GM12878 (cell line): ENCODE measurements around the gene MBOAT1. TPM values are rescaled to one million over a fixed set of nuclear protein-coding genes. Genes with fewer than 3 reads are reported as not detected.

Experiments
- ATAC-seq: fragments of 200-7000 bp; cut with Tn5 transposase; 3 replicates; pipeline ENCODE4 v1.9.1; 2020; ENCODE audit warnings: mild to moderate bottlenecking, moderate library complexity
- BruUV-seq: library from RNA; stranded (reverse); fragments of 400-500 nt; replicated peaks from 2 replicates; lab custom pipeline; 2021; lab: Mats Ljungman, UMichigan
- CTCF ChIA-PET: fragments of 300-600 bp; sonication (Branson Sonifier 250); formaldehyde crosslinking; extraction: SDS; loops from one replicate; lab custom pipeline; 2021; ENCODE audit warnings: inconsistent platforms; lab: Yijun Ruan, JAX
- POLR2A ChIA-PET: fragments of 350-600 bp; formaldehyde crosslinking; extraction: SDS; loops from one replicate; lab custom pipeline; 2021; ENCODE audit warnings: inconsistent platforms; lab: Charles Lee
- RAD21 ChIA-PET: fragments of 300-600 bp; sonication (Branson Sonifier 250); formaldehyde crosslinking; loops from one replicate; lab custom pipeline; 2023; ENCODE audit warnings: antibody characterized with exemption; ENCODE audit not compliant: unreplicated experiment; lab: Charles Lee
- SMC1A ChIA-PET: fragments of 300-600 bp; sonication (Branson Sonifier 250); formaldehyde crosslinking; loops from one replicate; lab custom pipeline; 2023; ENCODE audit not compliant: unreplicated experiment, uncharacterized antibody; lab: Charles Lee
- DNase-seq: peaks from one replicate; pipeline ENCODE4 v3.0.0-alpha.2; 2011; ENCODE audit warnings: low read depth, low spot score
- FAIRE-seq: peaks from 3 replicates; lab custom pipeline; 2011; peaks lifted over from hg19 to GRCh38; lab: Jason Lieb, UNC
- H2AFZ ChIP-seq: 2 replicates; pipeline ENCODE4 v1.6.0; 2011; ENCODE audit warnings: low read depth, low read length, control low read depth; ENCODE audit not compliant: control insufficient read depth
- H3K27ac ChIP-seq: 2 replicates; pipeline ENCODE4 v1.5.1; 2011; ENCODE audit warnings: control low read depth; ENCODE audit not compliant: control insufficient read depth, insufficient read depth
- H3K27me3 ChIP-seq, 2 experiments: replicated peaks in 1 of 2; 2 replicates each; pipeline versions ENCODE4 v1.6.0 to v1.6.1; 2011; ENCODE audit warnings: low read length in 1 of 2; ENCODE audit not compliant: control insufficient read depth in 2 of 2, insufficient read depth in 2 of 2
- H3K36me3 ChIP-seq, 2 experiments: 2 replicates each; pipeline ENCODE4 v1.5.1; 2011; ENCODE audit warnings: low read length in 1 of 2; ENCODE audit not compliant: control insufficient read depth in 2 of 2, insufficient read depth in 2 of 2
- H3K4me1 ChIP-seq: 2 replicates; pipeline ENCODE4 v1.6.1; 2011; ENCODE audit warnings: mild to moderate bottlenecking, low read length, moderate library complexity, mixed read lengths; ENCODE audit not compliant: control insufficient read depth, insufficient read depth
- H3K4me2 ChIP-seq: 2 replicates; pipeline ENCODE4 v1.6.0; 2011; ENCODE audit warnings: control low read depth; ENCODE audit not compliant: control insufficient read depth, insufficient read depth
- H3K4me3 ChIP-seq: fragments of 200-600 bp; sonication (generic); 2 replicates; pipeline ENCODE4 v1.5.1; 2016
- H3K79me2 ChIP-seq: 2 replicates; pipeline ENCODE4 v1.6.0; 2011; ENCODE audit warnings: low read length; ENCODE audit not compliant: control insufficient read depth, insufficient read depth
- H3K9ac ChIP-seq: 2 replicates; pipeline ENCODE4 v1.8.0; 2011; ENCODE audit warnings: low read length, control low read depth, mixed read lengths; ENCODE audit not compliant: control insufficient read depth, insufficient read depth
- H3K9me3 ChIP-seq: replicated peaks from 3 replicates; pipeline ENCODE4 v1.5.1; 2011; ENCODE audit warnings: mild to moderate bottlenecking, low read length; ENCODE audit not compliant: control insufficient read depth, insufficient read depth
- H4K20me1 ChIP-seq: 2 replicates; pipeline ENCODE4 v1.6.0; 2011; ENCODE audit not compliant: control insufficient read depth, insufficient read depth
- CREM ChIP-seq: IDR thresholded peaks from 2 replicates; pipeline ENCODE4 v1.6.1; 2014; ENCODE audit warnings: antibody characterized with exemption, low read depth
- EGR1 ChIP-seq, 2 experiments: IDR thresholded peaks; 1 replicate in 1 of 2; 2 replicates in 1 of 2; pipeline ENCODE4 v1.6.1; 2011 to 2012; ENCODE audit warnings: low read depth in 2 of 2, low read length in 2 of 2, borderline replicate concordance in 1 of 2, mild to moderate bottlenecking in 1 of 2, moderate library complexity in 1 of 2
- ETV6 ChIP-seq, 2 experiments: fragments of 450-650 bp in 1 of 2; IDR thresholded peaks in 1 of 2; conservative IDR thresholded peaks in 1 of 2; 2 replicates each; pipeline ENCODE4 v1.6.1; 2014; ENCODE audit warnings: antibody characterized with exemption in 1 of 2, borderline replicate concordance in 1 of 2, low read depth in 1 of 2, mild to moderate bottlenecking in 1 of 2, moderate library complexity in 1 of 2
- HDAC6 ChIP-seq: fragments of 200-600 bp; sonication (generic); IDR thresholded peaks from one replicate; pipeline ENCODE4 v1.8.0; 2017; ENCODE audit warnings: antibody characterized with exemption; ENCODE audit not compliant: unreplicated experiment
- MXI1 ChIP-seq: fragments of 150-350 bp; IDR thresholded peaks from 2 replicates; pipeline ENCODE4 v1.6.1; 2011; ENCODE audit warnings: low read depth, mild to moderate bottlenecking, inconsistent platforms, low read length, improper control_type of control experiment
- RAD21 ChIP-seq: IDR thresholded peaks from 2 replicates; pipeline ENCODE4 v1.6.1; 2011; ENCODE audit warnings: mild to moderate bottlenecking, low read depth, low read length, moderate library complexity; ENCODE audit not compliant: insufficient read depth
- SIX5 ChIP-seq: IDR thresholded peaks from 2 replicates; pipeline ENCODE4 v1.6.1; 2011; ENCODE audit warnings: mild to moderate bottlenecking, low read depth, low read length, moderate library complexity; ENCODE audit not compliant: severe bottlenecking
- SMAD5 ChIP-seq: IDR thresholded peaks from 2 replicates; pipeline ENCODE4 v1.6.1; 2016; ENCODE audit warnings: antibody characterized with exemption, low read depth
- STAT3 ChIP-seq: IDR thresholded peaks from 2 replicates; pipeline ENCODE4 v1.6.1; 2011; ENCODE audit warnings: low read depth, low read length, improper control_type of control experiment
- TCF7 ChIP-seq: IDR thresholded peaks from 2 replicates; pipeline ENCODE4 v1.6.1; 2014; ENCODE audit warnings: antibody characterized with exemption, borderline replicate concordance
- YY1 ChIP-seq: IDR thresholded peaks from 2 replicates; pipeline ENCODE4 v1.6.1; 2011; ENCODE audit warnings: low read depth, mild to moderate bottlenecking, low read length
- WGBS: methylation state at CpG from one replicate; pipeline ENCODE4 v1.1.6; 2016; ENCODE audit warnings: low lambda C conversion rate; ENCODE audit not compliant: insufficient replicate concordance, insufficient coverage; ENCODE audit errors: missing lambda C conversion rate; 5-methylcytosine and 5-hydroxymethylcytosine counted together
- in situ Hi-C: fragments of 300-500 bp; cut with MboI; formaldehyde crosslinking; loops from 9 replicates; pipeline ENCODE4 v1.14.3; 2018; ENCODE audit warnings: mixed read lengths
- intact Hi-C: fragments of 100-400 bp; cut with micrococcal nuclease; formaldehyde crosslinking; loops from one replicate; pipeline ENCODE4 v1.14.2; 2022; ENCODE audit not compliant: unreplicated experiment
- polyA plus RNA-seq, 11 experiments: library from polyadenylated mRNA; depleted of rRNA in 4 of 11; unstranded in 6 of 11; stranded (reverse) in 5 of 11; fragments of >200 nt; fragmentation: Nextera tagmentation in 4 of 11; fragmentation: Illumina TruSeq in 1 of 11; extraction: Ambion mirVana in 4 of 11; extraction: Trizol in 1 of 11; gene quantifications; 1 replicate in 1 of 11; 2 replicates in 10 of 11; pipeline versions ENCODE4 v1.2.1 to v1.2.3, GENCODE V29; 2011 to 2016; ENCODE audit warnings: inconsistent platforms in 2 of 11, missing spikeins in 2 of 11, low read depth in 1 of 11
- total RNA-seq, 4 experiments: library from RNA; depleted of rRNA in 3 of 4; stranded (reverse); fragments of >200 nt in 3 of 4; fragmentation: Illumina TruSeq in 1 of 4; extraction: Trizol in 1 of 4; gene quantifications; 2 replicates each; pipeline versions ENCODE4 v1.2.1 to v1.2.3, GENCODE V29; 2013 to 2021
- TF ChIP-seq, protein P1 (sequence below): fragments of 450-650 bp; IDR thresholded peaks from 2 replicates; pipeline ENCODE4 v1.6.1; 2017; ENCODE audit warnings: mild to moderate bottlenecking, moderate library complexity
- TF ChIP-seq, protein P2 (sequence below): IDR thresholded peaks from 2 replicates; pipeline ENCODE4 v1.6.1; 2011; ENCODE audit warnings: low read depth, mild to moderate bottlenecking, low read length, moderate library complexity, borderline replicate concordance; ENCODE audit errors: extremely low read depth

Gene MBOAT1
- total and polyA plus RNA-seq, 10 of the 15 experiments (the other 5 are each of a cell fraction or from before 2014, with no cell fraction given): 0.39 to 21.0 (median 11.6) TPM

DNA sequence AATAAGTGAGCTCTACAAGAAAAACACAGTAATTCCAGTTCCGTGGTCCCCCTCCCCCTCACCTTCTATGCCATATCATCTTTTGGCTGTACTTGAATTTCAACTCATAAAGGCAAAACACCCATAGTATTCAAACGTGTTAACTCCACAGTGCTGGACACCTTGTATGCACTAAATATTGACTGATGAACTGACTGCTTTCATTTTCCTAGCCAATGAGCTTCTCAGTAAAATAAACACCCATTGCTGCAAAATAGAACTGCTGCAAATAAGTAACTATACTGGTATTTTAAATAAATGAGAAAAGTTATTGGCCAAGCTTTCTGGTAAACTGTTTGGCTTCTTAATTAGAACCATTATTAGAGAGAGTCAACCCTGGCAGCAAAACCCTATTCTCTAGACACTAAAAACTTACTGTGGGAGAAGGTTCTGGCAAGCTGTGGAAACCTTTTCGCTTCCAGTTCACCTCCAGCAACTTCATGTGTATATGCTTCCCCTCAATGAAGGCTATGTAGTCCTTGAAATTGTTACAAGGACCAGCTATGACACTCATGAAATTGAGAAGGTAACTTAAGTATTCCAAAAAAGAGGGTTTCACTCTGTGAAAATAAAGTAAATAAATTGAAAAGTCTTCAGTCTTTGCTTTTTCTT is 86.0 kb downstream of the MBOAT1 start:
- no peaks in the 10 kb centered on the region for H3K9me3 ChIP-seq
- no peak overlapping the region for H3K4me2 ChIP-seq
- TF ChIP-seq STAT3 (no peak), CREM (no peak), SMAD5 (no peak), YY1 (no peak), RAD21 (no peak), ETV6 (conservative IDR thresholded peaks at IDR 0.05 in 1 of 2, IDR thresholded peaks at IDR 0.05 in 1 of 2; ENCODE audit: borderline replicate concordance in 1 of 2, low read depth in 1 of 2) (no peak), HDAC6 (no peak), MXI1 (no peak), SIX5 (no peak), TCF7 (no peak), EGR1 (IDR thresholded peaks at IDR 0.05; ENCODE audit: borderline replicate concordance in 1 of 2, low read depth in 2 of 2, low read length in 2 of 2) (no peak)
- TF ChIP-seq, protein P1, sequence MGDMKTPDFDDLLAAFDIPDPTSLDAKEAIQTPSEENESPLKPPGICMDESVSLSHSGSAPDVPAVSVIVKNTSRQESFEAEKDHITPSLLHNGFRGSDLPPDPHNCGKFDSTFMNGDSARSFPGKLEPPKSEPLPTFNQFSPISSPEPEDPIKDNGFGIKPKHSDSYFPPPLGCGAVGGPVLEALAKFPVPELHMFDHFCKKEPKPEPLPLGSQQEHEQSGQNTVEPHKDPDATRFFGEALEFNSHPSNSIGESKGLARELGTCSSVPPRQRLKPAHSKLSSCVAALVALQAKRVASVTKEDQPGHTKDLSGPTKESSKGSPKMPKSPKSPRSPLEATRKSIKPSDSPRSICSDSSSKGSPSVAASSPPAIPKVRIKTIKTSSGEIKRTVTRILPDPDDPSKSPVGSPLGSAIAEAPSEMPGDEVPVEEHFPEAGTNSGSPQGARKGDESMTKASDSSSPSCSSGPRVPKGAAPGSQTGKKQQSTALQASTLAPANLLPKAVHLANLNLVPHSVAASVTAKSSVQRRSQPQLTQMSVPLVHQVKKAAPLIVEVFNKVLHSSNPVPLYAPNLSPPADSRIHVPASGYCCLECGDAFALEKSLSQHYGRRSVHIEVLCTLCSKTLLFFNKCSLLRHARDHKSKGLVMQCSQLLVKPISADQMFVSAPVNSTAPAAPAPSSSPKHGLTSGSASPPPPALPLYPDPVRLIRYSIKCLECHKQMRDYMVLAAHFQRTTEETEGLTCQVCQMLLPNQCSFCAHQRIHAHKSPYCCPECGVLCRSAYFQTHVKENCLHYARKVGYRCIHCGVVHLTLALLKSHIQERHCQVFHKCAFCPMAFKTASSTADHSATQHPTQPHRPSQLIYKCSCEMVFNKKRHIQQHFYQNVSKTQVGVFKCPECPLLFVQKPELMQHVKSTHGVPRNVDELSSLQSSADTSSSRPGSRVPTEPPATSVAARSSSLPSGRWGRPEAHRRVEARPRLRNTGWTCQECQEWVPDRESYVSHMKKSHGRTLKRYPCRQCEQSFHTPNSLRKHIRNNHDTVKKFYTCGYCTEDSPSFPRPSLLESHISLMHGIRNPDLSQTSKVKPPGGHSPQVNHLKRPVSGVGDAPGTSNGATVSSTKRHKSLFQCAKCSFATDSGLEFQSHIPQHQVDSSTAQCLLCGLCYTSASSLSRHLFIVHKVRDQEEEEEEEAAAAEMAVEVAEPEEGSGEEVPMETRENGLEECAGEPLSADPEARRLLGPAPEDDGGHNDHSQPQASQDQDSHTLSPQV: no peak
- TF ChIP-seq, protein P2, sequence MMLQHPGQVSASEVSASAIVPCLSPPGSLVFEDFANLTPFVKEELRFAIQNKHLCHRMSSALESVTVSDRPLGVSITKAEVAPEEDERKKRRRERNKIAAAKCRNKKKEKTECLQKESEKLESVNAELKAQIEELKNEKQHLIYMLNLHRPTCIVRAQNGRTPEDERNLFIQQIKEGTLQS: no peak
- FAIRE-seq (no peak), DNase-seq (no peak), ATAC-seq (no peak)
- intact Hi-C loops (loop anchor here (1.0 to 5.0 kb wide), 2 partner anchors 34 to 86 kb away; partner anchors contain the start of gene MBOAT1), in situ Hi-C loops (no loop called here)
- CTCF ChIA-PET: interaction anchor here (0.5 to 4.9 kb wide), 39 partner anchors 9 to 1101 kb away, joined by 3 to 82 read pairs (median 7); partner anchors contain the start of gene MBOAT1
- no peaks in the 10 kb centered on the region for H3K27me3 ChIP-seq
- POLR2A ChIA-PET: interaction anchor here (1.4 kb wide), 1 partner anchor 21 kb away, joined by 4 read pairs; no protein-coding TSS in a partner anchor
- SMC1A ChIA-PET: interaction anchor here (0.9 to 4.3 kb wide), 17 partner anchors 8 to 145 kb away, joined by 3 to 20 read pairs (median 7); partner anchors contain the start of gene MBOAT1
- no peaks in the 10 kb centered on the region for H3K4me1 ChIP-seq
- 64% methylated on average over 3 of the region's 3 CpGs for WGBS
- no peak overlapping the region for H2AFZ ChIP-seq
- no peak overlapping the region for H3K9ac ChIP-seq
- RAD21 ChIA-PET: interaction anchor here (0.7 to 2.7 kb wide), 7 partner anchors 27 to 1531 kb away, joined by 3 to 16 read pairs (median 5); partner anchors contain the start of gene MBOAT1
- no TSS peak for BruUV-seq
- no peak overlapping the region for H3K4me3 ChIP-seq
- H3K27ac ChIP-seq: no peak overlapping the region
- peaks cover 3 to 4% of the 10 kb centered on the region in 2 experiments; a peak in 2 of 4 replicates for H3K36me3 ChIP-seq
- no peaks in the 10 kb centered on the region for H3K79me2 ChIP-seq
- no peaks in the 10 kb centered on the region for H4K20me1 ChIP-seq
